Measurements from ENCODE around the gene MYO1B.

Gene MYO1B

DNA sequence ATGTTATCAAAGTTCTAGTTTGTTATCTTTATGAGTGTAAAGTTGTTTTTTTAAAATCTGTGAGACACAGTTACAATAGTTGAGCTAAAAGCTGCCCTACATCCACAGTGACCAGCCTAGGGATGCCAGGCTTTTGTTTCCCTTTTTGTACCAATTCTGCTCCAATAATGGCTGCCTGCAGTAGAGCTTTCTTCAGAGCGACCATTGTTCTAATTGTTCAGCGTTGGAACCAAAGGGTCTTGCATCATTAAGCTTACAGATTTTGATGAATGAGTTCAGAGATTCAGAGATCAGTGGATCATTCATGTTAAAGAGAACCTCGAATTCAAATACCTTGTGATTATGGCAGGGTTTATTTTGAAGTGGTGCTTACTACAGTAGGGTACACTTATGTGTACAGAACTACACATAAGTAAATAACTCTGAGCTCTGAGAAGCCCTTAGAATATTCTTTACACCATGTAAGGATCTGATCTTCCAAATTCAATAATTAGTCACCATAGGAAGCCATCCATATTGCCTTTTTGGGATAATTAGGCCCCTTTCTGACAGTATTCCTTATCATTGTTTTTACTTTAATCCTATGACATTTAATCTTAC, 157.9 kb downstream of the MYO1B start:
- no peak overlapping the region for H3K4me3 ChIP-seq (replicated peaks; ENCODE audit: low read depth, low read length)
- TF ChIP-seq, protein P1, sequence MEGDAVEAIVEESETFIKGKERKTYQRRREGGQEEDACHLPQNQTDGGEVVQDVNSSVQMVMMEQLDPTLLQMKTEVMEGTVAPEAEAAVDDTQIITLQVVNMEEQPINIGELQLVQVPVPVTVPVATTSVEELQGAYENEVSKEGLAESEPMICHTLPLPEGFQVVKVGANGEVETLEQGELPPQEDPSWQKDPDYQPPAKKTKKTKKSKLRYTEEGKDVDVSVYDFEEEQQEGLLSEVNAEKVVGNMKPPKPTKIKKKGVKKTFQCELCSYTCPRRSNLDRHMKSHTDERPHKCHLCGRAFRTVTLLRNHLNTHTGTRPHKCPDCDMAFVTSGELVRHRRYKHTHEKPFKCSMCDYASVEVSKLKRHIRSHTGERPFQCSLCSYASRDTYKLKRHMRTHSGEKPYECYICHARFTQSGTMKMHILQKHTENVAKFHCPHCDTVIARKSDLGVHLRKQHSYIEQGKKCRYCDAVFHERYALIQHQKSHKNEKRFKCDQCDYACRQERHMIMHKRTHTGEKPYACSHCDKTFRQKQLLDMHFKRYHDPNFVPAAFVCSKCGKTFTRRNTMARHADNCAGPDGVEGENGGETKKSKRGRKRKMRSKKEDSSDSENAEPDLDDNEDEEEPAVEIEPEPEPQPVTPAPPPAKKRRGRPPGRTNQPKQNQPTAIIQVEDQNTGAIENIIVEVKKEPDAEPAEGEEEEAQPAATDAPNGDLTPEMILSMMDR (IDR thresholded peaks at IDR 0.05; ENCODE audit: low read depth, low read length, missing control alignments) = no peak
- no peak for DNase-seq (ENCODE audit: extremely low read depth, low read depth)

DNA sequence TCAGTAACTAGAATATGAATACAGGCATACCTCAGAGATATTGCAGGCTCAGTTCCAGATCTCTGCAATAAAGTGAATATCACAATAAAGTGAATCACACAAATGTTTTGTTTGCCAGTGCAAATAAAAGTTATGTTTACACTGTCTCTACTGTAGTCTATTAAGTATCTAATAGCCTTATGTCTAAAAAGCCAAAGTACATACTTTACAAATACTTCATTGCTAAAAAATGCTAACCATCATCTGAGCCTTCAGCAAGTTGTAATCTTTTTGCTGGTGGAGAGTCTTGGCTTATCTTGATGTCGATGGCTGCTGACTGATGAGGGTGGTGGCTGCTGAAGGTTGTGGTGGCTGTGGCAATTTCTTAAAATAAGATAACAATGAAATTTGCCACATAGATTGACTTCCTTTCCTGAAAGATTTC, 159.4 kb downstream of the MYO1B start:
- no peak overlapping the region for H3K4me3 ChIP-seq (replicated peaks; ENCODE audit: low read depth, low read length)
- TF ChIP-seq, protein P1 (IDR thresholded peaks at IDR 0.05; ENCODE audit: low read depth, low read length, missing control alignments) = no peak
- DNase-seq (ENCODE audit: extremely low read depth, low read depth) = no peak

DNA sequence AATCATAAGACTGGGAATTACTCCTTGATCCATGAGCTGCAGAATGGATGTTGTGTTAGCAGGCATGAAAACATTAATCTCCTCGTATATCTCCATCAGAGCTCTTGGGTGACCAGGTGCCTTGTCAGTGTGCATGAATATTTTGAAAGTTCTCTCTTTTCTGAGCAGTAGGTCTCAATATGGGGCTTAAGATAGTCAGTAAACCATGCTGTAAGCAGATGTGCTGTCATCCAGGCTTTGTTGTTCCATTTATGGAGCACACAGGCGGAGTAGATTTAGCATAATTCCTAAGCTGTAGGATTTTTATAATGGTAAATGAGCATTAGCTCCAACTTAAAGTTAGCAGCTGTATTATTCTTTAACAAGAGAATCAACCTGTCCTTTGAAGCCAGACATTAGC, 160.3 kb downstream of the MYO1B start:
- DNase-seq (ENCODE audit: extremely low read depth, low read depth) = no peak
- H3K4me3 ChIP-seq (replicated peaks; ENCODE audit: low read depth, low read length) = no peak overlapping the region
- TF ChIP-seq, protein P1 (IDR thresholded peaks at IDR 0.05; ENCODE audit: low read depth, low read length, missing control alignments) = no peak

DNA sequence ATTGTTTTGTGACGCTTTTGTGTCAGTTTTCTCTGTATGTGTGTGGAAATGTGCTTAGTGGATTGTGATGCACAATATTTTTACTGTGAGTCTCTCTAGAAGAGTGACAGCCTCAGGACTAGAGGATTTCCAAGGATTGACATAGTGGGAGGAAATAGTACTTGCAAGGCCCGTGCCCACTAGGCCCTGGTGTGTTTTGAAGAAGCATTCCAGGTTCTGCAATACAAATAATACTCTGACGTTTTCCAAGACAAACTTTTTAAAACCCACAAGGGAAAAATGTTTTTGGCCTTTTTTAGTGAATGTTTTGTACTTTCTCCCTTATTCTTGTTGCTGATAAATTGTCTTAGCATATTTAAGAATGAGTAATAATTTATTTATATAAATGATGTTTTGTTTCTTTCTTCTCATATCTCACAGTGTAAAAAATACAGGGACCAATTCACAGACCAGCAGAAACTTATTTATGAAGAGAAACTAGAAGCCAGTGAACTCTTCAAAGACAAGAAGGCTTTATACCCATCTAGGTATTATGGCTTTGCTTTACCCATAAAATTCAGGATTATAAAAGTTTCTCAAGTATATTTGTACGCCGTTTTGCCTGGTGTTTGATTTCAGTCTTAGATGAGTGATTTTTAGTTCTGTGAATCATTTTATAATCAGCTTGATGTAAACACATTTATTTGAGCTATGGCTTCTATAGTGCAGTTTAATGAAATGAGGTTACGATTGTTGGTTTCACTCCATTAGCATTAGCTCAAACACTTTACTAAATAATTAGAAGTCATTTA, 165.6 kb downstream of the MYO1B start:
- H3K4me3 ChIP-seq (replicated peaks; ENCODE audit: low read depth, low read length) = no peak overlapping the region
- TF ChIP-seq, protein P1 (IDR thresholded peaks at IDR 0.05; ENCODE audit: low read depth, low read length, missing control alignments) = no peak
- no peak for DNase-seq (ENCODE audit: extremely low read depth, low read depth)

DNA sequence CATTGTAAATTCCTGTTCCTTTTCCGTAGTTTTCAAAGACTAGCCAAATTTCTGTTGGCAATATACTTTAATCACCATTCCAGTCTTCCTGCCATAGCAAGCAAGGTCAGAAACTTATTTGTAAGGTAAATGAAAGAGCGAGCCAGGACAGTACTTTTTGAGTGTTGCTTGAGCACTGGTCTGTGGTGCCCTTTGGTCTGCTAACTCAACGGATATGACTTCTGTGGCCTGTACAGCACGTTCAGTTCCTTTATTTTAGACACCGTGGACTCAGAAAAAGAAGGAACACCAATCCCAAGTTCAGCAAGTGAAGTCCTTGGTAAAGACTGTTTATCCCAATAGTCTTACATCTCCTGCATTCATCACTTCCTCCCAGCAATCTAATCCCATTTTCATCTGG, 166.3 kb downstream of the MYO1B start:
- TF ChIP-seq, protein P1 (IDR thresholded peaks at IDR 0.05; ENCODE audit: low read depth, low read length, missing control alignments) = no peak
- no peak for DNase-seq (ENCODE audit: extremely low read depth, low read depth)
- H3K4me3 ChIP-seq (replicated peaks; ENCODE audit: low read depth, low read length) = no peak overlapping the region

DNA sequence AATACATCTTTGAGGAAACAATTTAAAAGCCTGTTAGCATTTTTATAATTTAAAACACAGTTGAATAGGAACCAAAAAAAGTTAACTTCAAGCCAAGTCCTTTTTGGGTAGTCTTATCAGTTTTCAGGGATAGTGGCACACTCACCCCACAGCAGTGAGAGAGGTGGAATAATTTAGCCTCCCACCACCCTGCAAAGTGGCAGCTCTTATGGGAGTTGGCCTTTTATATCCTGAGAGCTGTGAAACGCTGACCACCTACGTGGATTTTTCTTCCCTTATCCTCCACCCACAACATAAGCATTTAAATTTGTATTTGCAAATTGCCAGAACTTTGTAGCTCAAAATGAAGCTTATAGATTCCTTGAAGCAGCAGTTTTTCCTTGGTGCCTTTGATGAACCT, 167.1 kb downstream of the MYO1B start:
- TF ChIP-seq, protein P1 (IDR thresholded peaks at IDR 0.05; ENCODE audit: low read depth, low read length, missing control alignments) = no peak
- DNase-seq (ENCODE audit: extremely low read depth, low read depth) = no peak
- no peak overlapping the region for H3K4me3 ChIP-seq (replicated peaks; ENCODE audit: low read depth, low read length)
